Endodermal cell (in vitro differentiated cells): ENCODE results near the gene MYO5A. TPM values are rescaled to one million over a fixed set of nuclear protein-coding genes. Genes with fewer than 3 reads are reported as not detected.
"Not testable (repeated sequence)": the region's sequence is repeated elsewhere in the genome, so short reads cannot be mapped to it uniquely, and the experiment has no call there.

Experiments used
- DNase-seq: peaks from one replicate; pipeline ENCODE4 v3.0.0-alpha.2; 2017
- H3K27ac ChIP-seq: 2 replicates; pipeline ENCODE4 v1.5.1; 2013; ENCODE audit warnings: mild to moderate bottlenecking, low read depth, low read length, moderate library complexity
- H3K27me3 ChIP-seq: 2 replicates; pipeline ENCODE4 v1.6.1; 2013; ENCODE audit warnings: mild to moderate bottlenecking, low read length, moderate library complexity; ENCODE audit not compliant: insufficient read depth, control insufficient read depth, poor library complexity, severe bottlenecking
- H3K36me3 ChIP-seq: 2 replicates; pipeline ENCODE4 v1.7.0; 2013; ENCODE audit warnings: mild to moderate bottlenecking, low read length, moderate library complexity; ENCODE audit not compliant: control insufficient read depth, insufficient read depth
- H3K4me1 ChIP-seq: one replicate; pipeline ENCODE4 v1.7.0; 2013; ENCODE audit warnings: low read length; ENCODE audit not compliant: control insufficient read depth, insufficient read depth
- H3K4me3 ChIP-seq: 2 replicates; pipeline ENCODE4 v1.5.1; 2013; ENCODE audit warnings: mild to moderate bottlenecking, low read length, moderate library complexity
- H3K9ac ChIP-seq: 2 replicates; pipeline ENCODE4 v1.6.1; 2013; ENCODE audit warnings: mild to moderate bottlenecking, low read length, moderate library complexity; ENCODE audit not compliant: poor library complexity, severe bottlenecking; ENCODE audit errors: extremely low read depth
- H3K9me3 ChIP-seq: 2 replicates; pipeline ENCODE4 v1.6.1; 2013; ENCODE audit warnings: mild to moderate bottlenecking, low read length, moderate library complexity; ENCODE audit not compliant: control insufficient read depth
- H3K27ac Mint-ChIP-seq: 2 replicates; pipeline ENCODE4 v1.8.0; 2020; ENCODE audit warnings: mixed read lengths
- H3K27me3 Mint-ChIP-seq: 2 replicates; pipeline ENCODE4 v1.8.0; 2021; ENCODE audit warnings: mild to moderate bottlenecking, mixed read lengths; ENCODE audit not compliant: insufficient read depth
- H3K36me3 Mint-ChIP-seq: 2 replicates; pipeline ENCODE4 v1.8.0; 2020; ENCODE audit warnings: low read depth, mixed read lengths
- H3K4me1 Mint-ChIP-seq: 2 replicates; pipeline ENCODE4 v1.8.0; 2020; ENCODE audit warnings: mixed read lengths
- H3K4me3 Mint-ChIP-seq: 2 replicates; pipeline ENCODE4 v1.8.0; 2020; ENCODE audit warnings: mild to moderate bottlenecking, moderate library complexity, mixed read lengths
- H3K9me3 Mint-ChIP-seq: 2 replicates; pipeline ENCODE4 v1.8.0; 2020; ENCODE audit warnings: mild to moderate bottlenecking, mixed read lengths
- CTCF ChIP-seq: fragments of 200-600 bp; sonication (generic); conservative IDR thresholded peaks from 2 replicates; pipeline ENCODE4 v1.5.0; 2021; ENCODE audit warnings: antibody characterized with exemption, mild to moderate bottlenecking
- WGBS, 2 experiments: methylation state at CpG; one replicate each; pipeline versions ENCODE4 v1.1.5 to v1.1.7; 2013; ENCODE audit warnings: missing lambda C conversion rate in 2 of 2, mixed read lengths in 1 of 2; ENCODE audit not compliant: insufficient coverage in 1 of 2, insufficient read length in 1 of 2; 5-methylcytosine and 5-hydroxymethylcytosine counted together
- total RNA-seq, 2 donors: library from RNA; stranded (reverse); fragmentation: NEBNext Ultra II Directional in 1 of 2; extraction: Animal tissue kit (Norgen Biotek cat#: 25700) in 1 of 2; gene quantifications; 2 replicates in 1 of 2; 3 replicates in 1 of 2; pipeline ENCODE4 v1.2.1, GENCODE V29; 2021

The MYO5A gene
- total RNA-seq, 2 donors from 2014 or later = 10.0 to 13.1 TPM

GRCh38 chr15:52552303-52552702 is 23.6 kb upstream of the MYO5A start:
- TF ChIP-seq CTCF = no peak
- Mint-ChIP-seq H3K27ac (no peak overlapping the region), H3K27me3 (no peaks in the 10 kb centered on the region), H3K36me3 (peaks cover 53% of the 10 kb centered on the region), H3K4me1 (no peaks in the 10 kb centered on the region), H3K4me3 (no peak overlapping the region), H3K9me3 (no peaks in the 10 kb centered on the region)
- no peak overlapping the region for H3K4me3 ChIP-seq
- H3K9ac ChIP-seq = no peak overlapping the region
- no peak for DNase-seq
- WGBS, 2 experiments = 96% methylated on average over 2 of the region's 2 CpGs; no CpG with 5 or more reads in 1 of the 2 experiments
- H3K4me1 ChIP-seq = no peaks in the 10 kb centered on the region
- H3K9me3 ChIP-seq = no peaks in the 10 kb centered on the region
- peaks cover 90% of the 10 kb centered on the region for H3K36me3 ChIP-seq
- H3K27me3 ChIP-seq = no peaks in the 10 kb centered on the region
- H3K27ac ChIP-seq = no peak overlapping the region

DNA sequence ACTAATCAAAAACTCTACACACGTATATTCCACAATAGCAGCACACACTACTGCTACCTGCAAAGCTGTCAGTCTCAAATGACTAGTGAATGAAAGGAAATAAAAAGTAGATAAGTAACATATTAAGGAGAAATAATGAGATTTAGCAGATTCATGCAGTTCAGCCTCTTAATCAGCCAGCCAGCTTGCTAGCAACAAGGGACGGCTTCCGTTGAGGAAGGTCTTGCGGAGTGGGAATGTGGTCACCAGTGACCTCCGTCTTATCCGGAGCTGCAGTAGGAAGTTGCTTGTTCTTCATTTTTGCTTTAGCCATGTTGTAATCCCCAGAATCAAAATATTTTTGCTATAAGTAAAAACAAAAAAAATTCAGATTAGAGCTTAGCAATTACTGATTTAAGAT is 23.1 kb upstream of the MYO5A start:
- Mint-ChIP-seq H3K27ac (no peak overlapping the region), H3K9me3 (no peaks in the 10 kb centered on the region), H3K4me1 (no peaks in the 10 kb centered on the region), H3K27me3 (no peaks in the 10 kb centered on the region), H3K4me3 (no peak overlapping the region), H3K36me3 (peaks cover 53% of the 10 kb centered on the region)
- no peak overlapping the region for H3K9ac ChIP-seq
- DNase-seq = no peak
- 97% methylated on average over 4 to 6 of the region's 6 CpGs for WGBS, 2 experiments
- H3K27ac ChIP-seq = no peak overlapping the region
- H3K4me1 ChIP-seq = no peaks in the 10 kb centered on the region
- no peak for TF ChIP-seq CTCF
- peaks cover 90% of the 10 kb centered on the region for H3K36me3 ChIP-seq
- no peaks in the 10 kb centered on the region for H3K9me3 ChIP-seq
- no peak overlapping the region for H3K4me3 ChIP-seq
- H3K27me3 ChIP-seq = no peaks in the 10 kb centered on the region

DNA sequence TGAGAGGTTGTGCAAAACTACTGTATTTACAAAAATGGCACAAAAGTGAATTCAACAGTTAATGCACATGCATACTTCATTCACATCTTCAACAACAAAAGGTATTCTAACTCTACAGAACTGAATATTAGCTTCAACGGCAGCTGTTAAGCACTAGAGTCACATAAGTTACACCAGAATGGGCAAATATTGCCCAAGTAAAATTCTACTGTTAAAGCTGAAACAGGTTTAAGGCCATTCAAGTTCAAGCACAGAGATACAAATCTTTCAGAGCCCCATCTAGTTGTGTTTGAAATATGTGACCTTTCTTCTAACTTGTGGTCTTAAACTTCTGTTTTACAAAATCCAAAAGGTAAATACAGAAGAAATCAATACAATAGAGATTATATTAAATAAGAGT is 22.5 kb upstream of the MYO5A start:
- not testable (repeated sequence) for H3K27me3 ChIP-seq, H3K27ac Mint-ChIP-seq, H3K4me3 ChIP-seq, H3K4me1 ChIP-seq, H3K4me1 Mint-ChIP-seq, H3K4me3 Mint-ChIP-seq, H3K9me3 ChIP-seq, H3K27ac ChIP-seq, DNase-seq, H3K9ac ChIP-seq, H3K27me3 Mint-ChIP-seq, H3K9me3 Mint-ChIP-seq
- H3K36me3 ChIP-seq = peaks cover 90% of the 10 kb centered on the region
- peaks cover 57% of the 10 kb centered on the region for H3K36me3 Mint-ChIP-seq
- WGBS, 2 experiments = 90 to 100% methylated on average over 1 of the region's 1 CpG
